ENCODE data around the gene PROX2. TPM values are rescaled to one million over a fixed set of nuclear protein-coding genes. Genes with fewer than 3 reads are reported as not detected.

Gene PROX2
- polyA plus RNA-seq, 6 donors from 2014 or later: 0.22 TPM; not detected in 5

GRCh38 chr14:74882103-74882920 is 6.4 kb upstream of the PROX2 start:
- no peaks in the 10 kb centered on the region for H3K36me3 Mint-ChIP-seq
- H3K9me3 Mint-ChIP-seq: no peaks in the 10 kb centered on the region
- H3K27me3 Mint-ChIP-seq: no peaks in the 10 kb centered on the region
- H3K4me3 Mint-ChIP-seq: peak overlapping the region; percentile 94 to 100 (median 99)
- DNase-seq (peak; percentile 57), ATAC-seq (ENCODE audit: low read depth in 2 of 2) (peak; percentile 53 to 59)
- H3K4me1 Mint-ChIP-seq: peaks cover 41 to 53% (median 52%) of the 10 kb centered on the region in 3 donors
- peak overlapping the region; percentile 97 to 99 (median 98) for H3K27ac Mint-ChIP-seq

DNA sequence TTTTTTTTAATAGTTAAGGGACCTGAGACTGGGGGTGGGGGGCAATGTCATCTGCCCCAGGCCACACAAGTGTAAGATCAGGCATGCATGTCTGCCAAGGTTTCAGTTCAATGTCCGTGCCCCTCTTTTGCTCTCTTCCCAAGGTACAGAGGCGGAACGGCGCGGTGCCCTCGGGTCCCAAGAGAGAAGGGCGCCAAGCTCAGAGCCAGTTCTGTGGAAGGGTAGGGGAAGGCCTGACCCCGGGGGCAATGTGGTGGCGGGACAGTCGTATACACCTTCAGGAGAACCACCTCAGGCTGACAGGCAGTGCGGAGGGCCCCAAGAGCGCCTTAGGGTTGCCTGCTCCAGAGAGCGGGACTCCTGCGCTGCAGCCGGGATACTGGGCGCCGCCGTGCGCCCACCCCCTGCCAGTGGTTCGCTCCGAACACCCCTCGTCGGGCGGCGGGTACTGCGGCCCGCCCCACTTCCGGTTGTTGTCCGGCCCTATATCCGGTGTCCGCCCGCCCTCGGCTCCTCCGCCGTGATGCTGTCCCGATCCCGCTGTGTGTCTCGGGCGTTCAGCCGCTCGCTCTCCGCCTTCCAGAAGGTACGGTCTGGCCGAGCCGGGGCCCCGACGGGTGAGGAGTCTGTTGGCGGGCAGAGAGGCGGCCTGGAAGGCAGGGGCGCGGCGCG is 5.6 kb upstream of the PROX2 start, which contains the start of gene DLST:
Gene DLST, plus strand, starts transcription at position 486 of the 672 bp plus-strand sequence. Its CDS starts 38 bp downstream, at position 524.
- peaks cover 42 to 54% (median 52%) of the 10 kb centered on the region in 3 donors for H3K4me1 Mint-ChIP-seq
- no peaks in the 10 kb centered on the region for H3K9me3 Mint-ChIP-seq
- peak within 1 kb of the TSS; percentile 97 to 99 (median 98) for H3K27ac Mint-ChIP-seq
- ATAC-seq (ENCODE audit: low read depth in 2 of 2) (peak; percentile 87 to 88), DNase-seq (peak; percentile 84)
- no peaks in the 10 kb centered on the region for H3K27me3 Mint-ChIP-seq
- no peaks in the 10 kb centered on the region for H3K36me3 Mint-ChIP-seq
- peak within 1 kb of the TSS; percentile 94 to 100 (median 99) for H3K4me3 Mint-ChIP-seq

DNA sequence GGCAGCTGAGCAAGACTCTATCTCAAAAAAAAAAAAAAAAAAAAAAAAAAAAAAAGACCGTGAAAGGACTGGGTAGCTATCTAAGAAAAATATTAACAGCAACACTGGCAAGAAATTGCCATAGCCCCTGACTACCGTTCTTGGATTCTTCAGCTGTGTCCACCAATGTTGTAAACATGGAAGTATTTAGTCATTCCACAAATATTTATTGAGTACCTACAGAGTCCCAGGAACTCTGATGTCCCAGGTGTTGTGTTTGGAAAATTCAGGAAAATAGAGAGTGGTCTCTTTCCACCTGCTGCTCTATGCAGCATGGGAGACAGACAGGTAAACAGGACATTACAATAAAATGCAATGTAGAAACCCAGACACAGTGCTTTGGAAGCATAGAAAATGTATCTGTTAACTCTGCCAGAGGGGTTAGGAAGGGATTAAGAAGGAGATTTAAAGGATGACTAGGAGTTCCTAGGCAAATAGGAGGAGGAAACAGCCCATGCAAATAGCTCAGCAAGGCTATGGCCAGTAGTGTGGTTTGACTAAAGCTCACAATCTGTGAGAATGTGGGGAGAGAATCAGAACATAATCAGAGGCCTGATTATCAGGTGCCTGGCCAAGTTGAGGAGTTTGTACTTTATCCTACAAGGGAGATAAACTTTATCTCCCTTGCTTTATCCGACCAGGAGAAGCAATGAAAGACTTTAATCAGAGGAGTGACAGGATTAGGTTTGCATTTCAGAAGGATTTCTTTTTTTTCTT is 3.7 kb upstream of the PROX2 start:
- Mint-ChIP-seq H3K36me3 (no peaks in the 10 kb centered on the region), H3K9me3 (no peaks in the 10 kb centered on the region), H3K27me3 (no peaks in the 10 kb centered on the region)

DNA sequence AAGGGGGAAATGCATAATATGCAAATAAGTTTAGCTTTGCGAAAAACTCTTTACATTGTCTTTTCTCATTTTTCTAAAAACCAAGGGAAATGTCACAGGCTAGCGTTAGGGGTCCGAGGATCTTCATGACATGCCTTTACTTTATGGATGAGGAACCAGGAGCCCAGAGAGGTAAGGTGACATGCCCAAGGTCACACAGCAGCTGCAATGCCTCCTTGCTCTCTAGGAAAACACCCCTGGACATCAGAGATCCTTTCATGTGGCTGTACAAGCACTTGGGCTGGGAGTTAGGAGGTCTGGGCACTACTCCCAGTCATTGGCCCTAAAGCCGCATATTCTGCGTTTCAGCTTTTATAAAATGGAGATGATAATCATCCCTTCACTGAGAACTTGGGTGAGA is 741 bp downstream of the PROX2 start:
- DNase-seq: no peak
- Mint-ChIP-seq H3K4me1 (peaks cover 16 to 21% (median 17%) of the 10 kb centered on the region in 3 donors), H3K27me3 (no peaks in the 10 kb centered on the region), H3K27ac (peak overlapping the region in 1 of 6 donors; percentile 72), H3K9me3 (no peaks in the 10 kb centered on the region), H3K4me3 (peak overlapping the region in 1 of 8 donors; percentile 61), H3K36me3 (no peaks in the 10 kb centered on the region)
- no peak for ATAC-seq (ENCODE audit: low read depth in 2 of 2)

More for the DNA sequence above, 3.7 kb upstream of the PROX2 start:
- Mint-ChIP-seq H3K4me3 (peak overlapping the region in 6 of 8 donors; percentile 1 to 94 (median 50)), H3K27ac (peak overlapping the region in 3 of 6 donors; percentile 21 to 98 (median 59)), H3K4me1 (peaks cover 48 to 50% (median 48%) of the 10 kb centered on the region in 3 donors)
- no peak for ATAC-seq (ENCODE audit: low read depth in 2 of 2)
- no peak for DNase-seq

GRCh38 chr14:74871819-74872218 is 4.1 kb downstream of the PROX2 start:
- Mint-ChIP-seq H3K27ac (peak overlapping the region in 1 of 6 donors; percentile 58), H3K36me3 (no peaks in the 10 kb centered on the region), H3K9me3 (no peaks in the 10 kb centered on the region), H3K4me1 (peaks cover 16 to 17% (median 16%) of the 10 kb centered on the region in 3 donors), H3K27me3 (no peaks in the 10 kb centered on the region), H3K4me3 (no peak overlapping the region)
- DNase-seq (no peak), ATAC-seq (ENCODE audit: low read depth in 2 of 2) (no peak)

- Mint-ChIP-seq H3K4me3 (no peak overlapping the region), H3K36me3 (no peaks in the 10 kb centered on the region), H3K27me3 (no peaks in the 10 kb centered on the region), H3K9me3 (no peaks in the 10 kb centered on the region), H3K27ac (no peak overlapping the region), H3K4me1 (peaks cover 0 to 2% (median under 1%) of the 10 kb centered on the region in 3 donors)
- DNase-seq (no peak), ATAC-seq (ENCODE audit: low read depth in 2 of 2) (no peak)
Measured at GRCh38 chr14:74868739-74869138, 7.2 kb downstream of the PROX2 start.

DNA sequence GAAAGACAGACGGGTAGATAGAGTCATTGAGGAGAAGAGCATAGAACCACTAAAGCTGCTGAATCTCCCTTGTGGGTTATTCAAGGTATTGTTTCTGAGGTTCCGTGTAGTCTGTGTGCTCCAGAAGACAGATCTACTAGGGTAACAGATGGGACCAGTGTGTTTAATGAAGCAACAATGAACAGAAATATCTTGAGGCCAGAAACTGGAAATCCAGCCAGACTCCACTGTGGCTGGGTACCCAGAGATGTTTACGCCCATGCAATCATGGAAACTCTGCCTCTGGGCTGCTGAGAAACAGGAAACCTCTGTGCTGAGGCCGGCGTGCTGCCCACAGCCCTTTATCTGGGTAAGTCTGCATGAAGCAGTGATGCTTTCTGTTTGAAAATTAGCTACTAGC is 8.3 kb downstream of the PROX2 start:
- H3K4me1 Mint-ChIP-seq: peaks cover 0 to 8% (median under 1%) of the 10 kb centered on the region in 3 donors
- H3K27me3 Mint-ChIP-seq: no peaks in the 10 kb centered on the region
- no peaks in the 10 kb centered on the region for H3K36me3 Mint-ChIP-seq
- H3K9me3 Mint-ChIP-seq: no peaks in the 10 kb centered on the region
- ATAC-seq (ENCODE audit: low read depth in 2 of 2): no peak
- no peak overlapping the region for H3K4me3 Mint-ChIP-seq
- no peak overlapping the region for H3K27ac Mint-ChIP-seq
- DNase-seq: no peak

- DNase-seq (no peak), ATAC-seq (ENCODE audit: low read depth in 2 of 2) (no peak)
- peaks cover 0 to 8% (median 2%) of the 10 kb centered on the region in 3 donors for H3K4me1 Mint-ChIP-seq
- H3K4me3 Mint-ChIP-seq: no peak overlapping the region
- H3K36me3 Mint-ChIP-seq: no peaks in the 10 kb centered on the region
- H3K27ac Mint-ChIP-seq: no peak overlapping the region
- H3K27me3 Mint-ChIP-seq: no peaks in the 10 kb centered on the region
- H3K9me3 Mint-ChIP-seq: no peaks in the 10 kb centered on the region
Measured at GRCh38 chr14:74866708-74867389, 9.1 kb downstream of the PROX2 start.

GRCh38 chr14:74865156-74865555 is 10.8 kb downstream of the PROX2 start:
- Mint-ChIP-seq H3K27me3 (no peaks in the 10 kb centered on the region), H3K27ac (no peak overlapping the region), H3K36me3 (no peaks in the 10 kb centered on the region), H3K9me3 (no peaks in the 10 kb centered on the region), H3K4me3 (no peak overlapping the region), H3K4me1 (peaks cover 0 to 8% (median 5%) of the 10 kb centered on the region in 3 donors)
- DNase-seq: no peak
- ATAC-seq (ENCODE audit: low read depth in 2 of 2): no peak

DNA sequence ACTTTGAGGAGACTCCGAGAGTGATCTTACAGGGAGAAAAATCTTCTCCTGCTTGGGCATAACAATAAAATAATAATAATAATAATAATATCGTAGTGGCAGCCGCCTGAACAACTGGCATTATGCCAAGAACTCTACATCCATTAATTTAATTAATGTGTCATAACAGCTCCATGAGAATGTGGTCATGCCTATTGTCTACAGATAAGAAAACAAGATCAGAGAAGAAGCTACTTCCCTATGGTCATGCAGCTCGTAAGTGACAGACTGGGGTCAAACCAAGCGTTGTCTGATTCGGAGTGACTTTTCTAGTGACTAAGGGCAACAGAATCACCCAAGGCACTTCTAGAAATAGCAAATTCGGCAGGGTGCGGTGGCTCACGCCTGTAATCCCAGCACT is 11.7 kb downstream of the PROX2 start:
- ATAC-seq (ENCODE audit: low read depth in 2 of 2) (no peak), DNase-seq (no peak)
- H3K36me3 Mint-ChIP-seq: no peaks in the 10 kb centered on the region
- H3K4me3 Mint-ChIP-seq: no peak overlapping the region
- peak overlapping the region in 1 of 6 donors; percentile 10 for H3K27ac Mint-ChIP-seq
- no peaks in the 10 kb centered on the region for H3K27me3 Mint-ChIP-seq
- peaks cover 0 to 8% (median 5%) of the 10 kb centered on the region in 3 donors for H3K4me1 Mint-ChIP-seq
- no peaks in the 10 kb centered on the region for H3K9me3 Mint-ChIP-seq

DNA sequence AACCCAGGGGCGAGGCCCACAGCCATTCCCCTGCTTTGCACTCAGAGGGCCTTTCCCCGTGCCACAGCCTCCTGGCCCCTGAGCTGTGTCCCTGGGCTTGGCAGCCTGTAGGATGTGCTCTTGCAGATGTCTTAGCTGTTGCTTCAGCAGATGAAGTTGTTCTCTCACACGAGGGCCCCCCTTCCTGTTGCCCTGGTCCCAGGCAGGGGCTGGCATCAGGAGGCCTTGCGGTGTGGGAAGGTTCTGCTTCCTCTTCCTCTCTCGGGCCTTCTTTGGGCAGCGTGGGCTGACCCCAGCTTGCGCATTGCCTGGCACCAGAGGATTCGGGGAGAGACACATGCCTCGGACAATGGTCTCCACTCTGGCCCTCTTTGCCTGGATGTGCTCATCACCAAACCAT is 12.7 kb downstream of the PROX2 start:
- no peak for ATAC-seq (ENCODE audit: low read depth in 2 of 2)
- Mint-ChIP-seq H3K4me3 (peak overlapping the region in 1 of 8 donors; percentile 19), H3K27ac (no peak overlapping the region), H3K36me3 (no peaks in the 10 kb centered on the region), H3K9me3 (no peaks in the 10 kb centered on the region), H3K27me3 (no peaks in the 10 kb centered on the region), H3K4me1 (peaks cover 0 to 8% (median 5%) of the 10 kb centered on the region in 3 donors)
- no peak for DNase-seq

DNA sequence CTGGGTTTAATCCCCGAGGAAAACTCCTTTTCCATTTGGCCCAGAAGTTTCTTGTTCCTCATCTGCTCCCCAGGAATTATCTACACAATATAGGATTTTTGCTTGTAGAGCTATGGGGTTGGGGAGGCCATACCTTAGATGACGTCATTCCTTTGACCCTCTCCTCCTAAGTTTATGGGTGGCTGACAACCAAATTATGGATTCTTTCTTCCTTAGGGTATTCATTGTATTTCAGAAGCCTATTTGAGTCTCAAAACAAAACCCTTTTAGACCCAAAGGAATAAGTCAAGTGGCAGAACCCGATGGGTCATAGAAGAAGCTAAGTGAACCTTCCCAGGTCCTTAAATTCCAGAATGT is 14.2 kb downstream of the PROX2 start:
- no peak for DNase-seq
- Mint-ChIP-seq H3K27me3 (no peaks in the 10 kb centered on the region), H3K4me3 (no peak overlapping the region), H3K9me3 (no peaks in the 10 kb centered on the region), H3K36me3 (no peaks in the 10 kb centered on the region), H3K27ac (peak overlapping the region in 1 of 6 donors; percentile 22), H3K4me1 (peaks cover 0 to 8% (median 5%) of the 10 kb centered on the region in 3 donors)
- ATAC-seq (ENCODE audit: low read depth in 2 of 2): no peak
